ENCODE results near the gene GNAI1.
"Not testable (repeated sequence)": the region's sequence is repeated elsewhere in the genome, so short reads cannot be mapped to it uniquely, and the experiment has no call there.

The GNAI1 gene

DNA sequence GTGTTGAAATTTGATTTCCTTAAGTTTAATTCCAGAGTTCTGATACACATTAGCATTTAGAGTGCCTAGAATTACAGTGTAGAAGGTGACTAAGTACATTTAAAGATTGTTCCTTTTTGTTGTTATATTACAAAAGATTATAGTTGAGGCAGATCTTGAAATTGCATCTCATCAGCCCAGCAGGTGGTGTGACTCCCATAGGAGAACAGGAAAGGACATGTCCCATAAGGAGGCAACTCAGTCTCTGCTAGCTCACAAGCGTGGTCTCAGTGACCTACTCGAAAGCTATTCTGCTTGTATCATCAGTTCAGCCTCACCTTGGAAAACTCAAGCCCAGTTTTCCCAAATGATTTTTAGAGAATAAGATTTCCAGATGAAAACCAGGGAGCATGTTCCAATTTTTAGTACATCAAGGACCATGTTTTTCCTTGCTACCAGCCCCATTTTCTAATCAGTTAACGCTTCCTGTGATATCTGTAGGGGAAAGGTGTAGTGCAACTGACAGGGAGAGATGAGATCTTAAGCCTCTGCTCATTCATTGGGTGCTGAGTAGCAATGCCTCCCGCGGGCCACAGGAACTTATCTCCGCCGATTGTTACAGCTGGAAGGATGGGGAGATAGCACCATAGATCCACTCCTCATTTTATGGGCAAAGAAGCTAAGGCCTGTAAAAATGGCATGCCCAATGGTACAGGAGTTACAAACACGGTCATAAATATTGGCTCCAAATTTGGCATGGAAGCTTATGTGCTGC, 1.1 kb upstream of the GNAI1 start:
- no peak for DNase-seq

DNA sequence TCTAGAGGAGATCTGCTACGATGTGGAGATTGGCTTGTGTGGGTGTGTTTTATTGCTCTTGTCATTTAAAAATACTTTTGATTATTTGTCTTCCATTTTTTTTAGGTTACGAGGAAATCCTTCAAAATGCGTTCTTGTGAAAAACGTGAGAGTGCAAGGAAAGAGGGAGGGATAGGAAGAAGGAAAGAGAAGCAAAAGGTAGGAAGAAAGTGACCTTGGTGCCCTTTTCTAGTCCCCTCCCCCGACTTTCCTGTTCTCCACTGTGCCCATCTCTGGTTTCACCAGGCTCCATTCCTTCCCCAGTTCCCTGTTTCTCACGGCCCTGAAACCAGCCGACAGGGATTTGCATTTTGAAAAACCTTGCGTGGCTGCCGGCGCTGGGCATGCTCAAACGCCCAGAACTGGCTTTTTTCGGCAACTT, 506 bp upstream of the GNAI1 start:
- no peak for DNase-seq

DNA sequence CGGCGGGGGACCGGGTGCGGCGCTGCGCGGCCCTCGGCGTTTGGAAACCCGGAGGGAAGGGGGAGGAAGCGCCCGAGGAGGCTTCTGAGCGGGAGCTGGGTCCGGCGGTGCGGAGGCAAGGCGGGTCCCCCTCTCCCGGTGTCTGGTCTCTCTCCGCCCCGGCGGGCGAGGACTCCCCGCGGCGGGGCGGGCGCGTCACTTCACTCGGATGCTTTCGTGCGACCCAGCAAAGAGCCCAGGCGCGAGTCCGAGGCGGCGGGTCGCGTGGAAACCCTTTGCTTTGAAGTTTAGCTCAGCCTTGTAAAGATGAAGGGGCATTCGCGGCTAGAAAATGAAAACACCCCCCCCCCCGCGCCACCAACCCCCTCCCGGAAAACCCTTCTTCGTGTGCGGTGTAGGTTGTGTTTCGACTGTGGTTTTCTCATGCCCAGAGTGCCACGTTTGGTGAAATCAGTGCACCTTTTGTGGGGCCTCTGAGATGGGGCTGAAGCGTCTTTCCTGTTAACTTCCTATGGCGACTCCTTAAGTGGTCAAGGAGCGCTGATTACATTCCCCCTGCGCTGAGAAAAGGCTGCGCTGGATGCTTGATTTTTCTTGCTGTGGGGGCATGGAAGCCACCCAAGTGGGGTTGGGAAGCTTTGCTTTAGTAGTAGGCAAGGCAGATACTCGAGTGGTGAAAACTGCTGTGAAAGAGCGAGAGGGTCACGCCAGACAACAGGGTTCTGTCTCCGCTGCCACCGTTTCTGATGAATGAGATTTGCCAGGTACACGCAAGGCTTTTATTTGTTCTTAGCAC, 876 bp downstream of the GNAI1 start:
- no peak for DNase-seq

DNA sequence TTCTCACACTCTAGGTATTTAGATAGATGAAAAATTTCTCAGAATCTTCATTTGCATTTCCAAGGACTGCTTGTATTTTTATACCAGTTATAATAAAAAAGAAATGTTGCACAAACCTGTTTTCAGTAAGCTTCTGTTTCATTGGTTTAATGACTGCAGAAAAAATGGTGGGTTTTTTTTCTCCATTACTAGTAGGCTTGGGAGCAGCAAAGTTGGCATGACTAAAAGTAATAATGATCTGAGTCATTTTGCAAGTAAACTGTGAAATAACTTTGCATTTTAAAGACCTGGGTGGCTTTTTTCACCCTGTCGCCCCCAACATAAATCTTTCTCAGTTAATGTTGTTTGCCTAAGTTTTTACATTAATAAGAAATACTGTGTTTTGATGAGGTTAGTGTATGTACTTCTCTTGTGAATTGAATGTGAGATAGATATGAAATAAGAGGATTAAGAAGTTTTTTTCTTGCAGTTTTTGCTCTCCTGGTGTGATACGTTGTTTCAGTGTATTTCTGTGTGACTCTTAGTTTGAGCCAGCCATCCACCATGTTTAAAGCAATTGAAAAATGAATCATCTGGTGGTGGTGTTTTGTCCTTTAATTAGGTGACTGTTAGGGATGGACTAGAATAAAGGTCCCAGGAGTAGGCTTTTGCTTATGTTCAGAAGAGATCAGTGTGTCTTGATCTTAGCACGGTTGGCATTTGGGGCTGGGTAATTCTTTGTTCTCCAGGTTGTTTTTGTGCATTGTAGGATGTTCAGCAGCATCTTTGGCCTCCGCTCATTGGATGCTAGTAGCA, 1.8 kb downstream of the GNAI1 start:
- no peak for DNase-seq

DNA sequence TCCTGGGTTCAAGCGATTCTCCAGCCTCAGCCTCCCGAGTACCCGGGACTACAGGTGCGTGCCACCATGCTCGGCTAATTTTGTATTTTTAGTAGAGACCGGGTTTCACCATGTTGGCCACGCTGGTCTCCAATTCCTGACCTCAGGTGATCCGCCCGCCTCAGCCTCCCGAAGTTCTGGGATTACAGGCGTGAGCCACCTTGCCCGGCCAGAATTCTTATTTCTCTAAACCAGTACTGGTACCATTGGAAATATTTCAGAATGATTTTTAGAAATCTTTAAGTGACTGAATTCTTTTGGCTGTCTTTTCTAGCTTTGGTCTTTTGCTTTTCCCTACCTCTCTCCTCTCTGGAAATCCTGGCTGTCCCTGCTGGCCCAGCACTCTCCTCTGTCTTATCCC, 2.8 kb downstream of the GNAI1 start:
- no peak for DNase-seq

DNA sequence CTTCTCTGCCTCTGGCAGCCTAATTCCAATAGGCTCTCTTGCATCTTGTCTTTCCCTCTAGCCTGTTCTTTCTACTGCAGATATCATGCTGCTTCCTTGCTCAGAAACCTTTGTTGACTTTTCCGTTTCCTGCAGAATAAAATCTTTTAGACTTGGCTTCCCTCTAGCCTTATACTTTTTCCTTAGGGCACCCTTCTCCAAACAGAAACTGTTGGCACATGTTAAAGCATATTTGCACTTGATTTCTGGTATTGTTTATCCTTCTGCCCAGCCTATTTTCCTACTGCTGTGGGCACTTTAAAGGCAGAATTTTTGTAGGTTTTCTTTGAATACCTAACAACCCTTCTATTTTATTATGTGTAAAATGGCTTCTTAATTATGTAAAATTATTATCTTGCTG, 4.6 kb downstream of the GNAI1 start:
- DNase-seq = no peak

DNA sequence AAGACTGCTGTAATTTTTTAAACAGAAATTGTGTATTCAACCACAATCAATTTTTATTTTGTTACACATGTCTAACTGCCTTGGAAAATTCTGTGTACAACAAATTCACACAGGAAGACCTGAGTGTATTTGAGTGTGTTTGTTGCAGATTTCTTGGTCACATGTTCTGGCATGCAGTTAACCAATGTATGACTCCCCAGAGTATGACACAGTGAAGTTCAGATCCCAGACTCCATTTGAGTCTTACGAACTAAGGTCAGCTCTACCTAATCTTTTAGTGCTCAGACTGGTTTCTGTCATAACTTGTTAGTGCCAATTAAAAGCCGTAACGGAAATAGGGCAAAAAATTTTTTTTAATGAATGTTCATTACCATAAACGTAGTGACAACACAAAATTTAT, 5.8 kb downstream of the GNAI1 start:
- no peak for DNase-seq

DNA sequence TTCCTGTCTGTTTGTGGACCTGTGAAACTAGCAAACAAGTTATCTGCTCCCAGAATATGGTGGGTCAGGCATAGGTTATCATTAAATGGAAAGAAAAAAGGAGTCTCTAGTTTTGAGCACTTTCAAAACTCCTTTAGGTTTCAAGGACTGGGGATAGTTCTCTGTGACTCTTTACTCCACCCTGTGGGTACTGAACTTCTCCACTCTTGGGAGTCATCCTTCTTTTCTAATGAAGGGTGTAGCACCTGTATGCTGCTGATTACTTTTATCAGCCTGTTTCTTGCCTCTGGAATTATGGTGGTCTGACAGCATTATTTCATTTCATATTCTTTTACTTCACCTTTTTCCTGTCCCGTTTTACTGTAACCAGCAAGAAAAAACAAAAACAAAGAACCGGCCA, 6.7 kb downstream of the GNAI1 start:
- DNase-seq = no peak

DNA sequence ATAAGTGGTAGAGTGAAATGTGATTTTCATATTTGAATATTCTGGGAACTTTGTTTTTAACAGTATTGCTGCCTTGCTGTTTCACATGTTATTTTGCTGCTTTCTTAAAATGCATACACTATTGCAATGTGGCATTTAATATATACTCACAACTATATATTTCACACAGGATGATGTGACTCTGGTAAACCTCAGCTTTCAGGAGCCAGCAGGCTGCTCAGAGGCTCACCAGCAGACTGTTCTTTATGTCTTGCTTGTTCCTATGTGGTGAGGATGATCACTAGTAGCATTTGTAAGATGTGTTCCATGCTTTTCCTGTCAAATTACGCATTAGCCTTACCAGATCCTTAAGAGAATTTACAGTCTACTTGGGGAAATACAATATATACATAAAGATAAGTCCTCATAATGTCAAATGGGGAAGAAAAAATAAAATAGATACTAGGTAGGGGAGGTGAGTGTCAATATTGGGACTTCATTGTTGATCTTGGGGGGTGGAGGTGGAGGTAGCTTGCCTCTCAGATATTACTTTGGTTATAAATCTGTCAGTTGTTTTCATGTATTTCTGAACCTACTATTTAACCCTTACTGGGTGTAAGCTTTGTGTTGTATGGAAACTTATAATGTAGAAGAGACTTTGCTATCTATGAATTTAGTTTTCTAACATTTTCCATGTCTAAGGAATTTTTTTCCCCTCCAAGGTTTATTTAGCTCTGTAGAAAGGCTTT, 8.4 kb downstream of the GNAI1 start:
- no peak for DNase-seq

DNA sequence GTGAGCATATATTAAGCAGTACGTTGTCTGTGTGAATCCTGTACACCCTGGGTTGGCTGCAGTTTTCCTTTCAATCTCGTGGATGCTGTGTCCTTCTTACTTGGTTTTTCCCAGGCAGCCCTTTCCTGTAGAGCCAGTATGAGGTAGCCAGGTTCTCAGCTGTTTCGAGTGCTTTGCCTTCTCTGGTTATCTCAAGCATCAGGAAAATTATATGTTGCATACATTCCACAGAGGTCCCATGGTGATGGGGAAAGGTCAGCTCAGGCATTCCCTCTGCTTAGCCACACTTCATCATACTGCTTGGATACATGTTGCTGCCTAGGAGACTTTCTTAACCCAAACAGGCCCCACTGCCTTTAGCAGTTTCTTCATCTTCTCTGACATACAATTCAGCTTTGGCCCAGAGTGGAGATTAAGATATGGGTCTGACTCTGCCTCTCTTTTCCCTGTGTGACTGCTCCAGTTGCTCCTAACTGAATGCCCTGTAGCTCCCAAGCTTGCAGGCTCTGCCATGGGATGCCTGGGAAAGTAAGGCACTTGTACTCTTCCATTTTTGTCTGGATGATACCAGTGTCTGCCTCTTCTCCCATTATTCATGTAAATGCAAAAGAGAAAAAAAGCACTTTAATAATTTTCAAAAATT, 11.3 kb downstream of the GNAI1 start:
- DNase-seq = no peak

DNA sequence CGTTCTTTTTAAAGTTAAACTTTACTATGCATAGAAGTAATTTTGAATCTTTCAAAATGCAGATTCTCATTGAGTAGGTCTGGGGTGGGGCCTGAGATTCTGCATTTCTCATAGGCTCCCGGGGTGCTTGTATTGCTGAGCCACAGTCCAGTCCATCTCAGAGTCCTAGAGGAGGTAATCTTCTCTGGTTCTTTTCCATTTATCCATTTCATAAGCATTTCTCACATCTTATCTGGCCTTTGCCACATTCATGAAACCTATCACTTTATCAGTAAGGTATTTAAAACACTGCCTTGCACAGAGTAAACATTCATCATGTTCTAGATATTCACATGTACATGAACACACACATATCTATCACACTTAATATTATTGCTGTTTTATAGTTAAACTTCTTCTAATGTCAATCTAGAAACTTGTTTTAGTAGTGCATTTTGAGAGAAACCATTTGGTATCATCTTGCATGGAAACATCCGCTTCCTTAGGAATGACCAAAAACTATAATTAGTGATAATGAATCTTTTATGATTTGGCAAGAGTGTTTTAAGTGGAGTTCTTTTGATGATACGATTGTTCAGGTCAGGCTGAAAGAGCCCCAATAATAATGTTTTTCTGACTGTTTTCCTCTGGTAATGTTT, 12.0 kb downstream of the GNAI1 start:
- no peak for DNase-seq

DNA sequence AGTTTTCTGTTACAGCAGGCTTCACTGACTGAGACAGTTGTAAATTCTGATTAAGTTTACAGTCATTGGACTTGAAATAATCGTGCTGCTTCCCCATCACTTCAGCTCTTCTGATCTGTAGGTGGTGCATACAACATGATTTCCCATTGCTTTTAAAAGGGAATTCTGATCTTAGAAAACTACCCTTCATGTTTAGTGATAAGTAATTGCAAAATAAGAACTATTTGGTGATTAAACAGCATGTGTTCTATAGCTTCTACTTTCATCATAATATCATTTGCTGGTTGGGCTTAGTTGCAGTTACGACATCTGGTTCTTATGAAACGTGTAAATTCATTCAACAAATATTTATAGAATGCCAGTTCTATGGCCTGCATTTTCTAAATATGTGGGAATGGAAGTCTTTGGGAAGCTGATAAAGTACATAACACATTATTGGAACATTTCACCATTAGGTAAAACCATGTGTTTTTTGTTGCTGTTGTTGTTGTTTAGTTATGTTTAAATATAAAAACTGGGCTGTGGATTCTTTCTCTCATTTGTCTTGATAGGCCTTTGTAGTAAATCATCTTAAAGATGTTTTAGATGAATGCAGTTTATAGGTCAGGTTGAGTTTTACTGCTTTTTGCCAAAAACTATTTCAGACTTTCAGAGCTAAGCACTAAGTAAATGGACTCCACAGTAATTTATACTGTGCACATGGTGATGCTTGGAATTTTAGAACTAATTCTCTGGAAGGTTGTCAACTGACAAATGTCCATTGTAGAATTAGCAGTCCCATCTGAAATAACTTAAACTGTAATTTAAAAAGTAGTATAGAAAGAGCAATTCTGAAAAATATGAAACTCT, 13.1 kb downstream of the GNAI1 start:
- no peak for DNase-seq

DNA sequence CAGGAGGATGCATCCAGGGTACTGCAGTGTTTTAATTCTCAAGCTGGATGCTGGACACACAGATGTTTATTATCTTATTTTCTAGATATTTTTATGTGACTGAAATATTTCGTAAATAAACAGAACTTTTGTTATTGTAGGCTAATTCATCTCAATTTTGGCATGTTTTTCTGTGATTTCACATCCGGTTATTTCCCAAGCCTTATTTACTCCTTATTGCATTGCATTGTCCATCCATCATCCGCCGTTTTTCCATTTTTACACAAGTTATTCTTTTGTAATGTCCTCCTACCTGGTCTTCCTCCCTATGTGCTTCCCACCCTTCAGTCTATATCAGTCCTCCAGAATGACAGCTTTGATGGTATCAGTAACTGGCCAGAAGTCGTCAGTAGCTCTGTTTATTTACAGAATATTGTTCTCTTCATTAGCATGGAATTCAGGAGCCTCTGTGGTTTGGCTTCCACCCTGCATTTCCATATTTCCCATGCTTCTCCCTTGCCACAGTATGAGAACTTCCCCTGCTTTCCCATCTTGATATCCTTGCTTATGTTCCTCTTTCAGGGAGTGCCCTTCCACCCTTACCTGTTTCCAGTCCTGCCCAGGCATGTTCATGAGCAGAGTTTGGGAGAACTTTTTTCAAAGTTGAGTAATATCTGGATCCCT, 16.1 kb downstream of the GNAI1 start:
- DNase-seq = no peak

DNA sequence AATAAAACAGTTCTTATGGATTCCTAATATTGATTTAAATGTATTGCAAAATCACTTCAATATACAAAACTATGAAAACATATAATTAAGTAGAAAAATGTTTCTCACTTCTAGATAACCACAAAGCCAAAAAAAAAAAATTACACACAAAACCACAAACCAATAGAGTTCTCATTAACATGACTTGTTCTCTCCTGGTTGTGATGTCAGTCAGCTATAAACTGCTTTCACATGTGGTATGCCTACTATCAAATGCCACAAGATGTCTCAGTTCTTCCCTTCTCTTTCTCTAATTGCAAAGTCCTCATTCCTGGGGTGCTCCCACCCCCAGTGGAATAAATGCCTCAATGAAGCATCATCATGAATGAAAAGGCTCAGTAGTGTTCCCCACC, 16.6 kb downstream of the GNAI1 start:
- DNase-seq = no peak

DNA sequence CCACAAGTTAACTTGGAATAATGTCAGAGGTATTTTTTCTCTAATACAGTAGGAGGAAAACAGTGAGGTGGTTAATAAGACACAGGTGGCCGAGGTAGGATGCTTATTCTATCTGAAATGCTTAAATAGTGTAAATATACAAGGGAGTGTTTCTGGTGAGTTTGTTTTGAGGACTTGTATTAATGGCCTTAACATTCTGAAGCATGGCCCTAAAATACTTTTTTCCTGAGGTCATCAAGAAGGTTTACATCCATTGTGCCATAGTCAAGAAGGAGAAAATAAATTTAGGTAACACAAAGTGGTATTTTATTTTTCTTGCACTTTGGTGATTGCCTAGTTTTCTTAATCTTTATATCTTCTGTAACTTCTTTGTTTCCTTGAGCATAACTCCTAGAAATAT, 18.8 kb downstream of the GNAI1 start:
- no peak for DNase-seq

DNA sequence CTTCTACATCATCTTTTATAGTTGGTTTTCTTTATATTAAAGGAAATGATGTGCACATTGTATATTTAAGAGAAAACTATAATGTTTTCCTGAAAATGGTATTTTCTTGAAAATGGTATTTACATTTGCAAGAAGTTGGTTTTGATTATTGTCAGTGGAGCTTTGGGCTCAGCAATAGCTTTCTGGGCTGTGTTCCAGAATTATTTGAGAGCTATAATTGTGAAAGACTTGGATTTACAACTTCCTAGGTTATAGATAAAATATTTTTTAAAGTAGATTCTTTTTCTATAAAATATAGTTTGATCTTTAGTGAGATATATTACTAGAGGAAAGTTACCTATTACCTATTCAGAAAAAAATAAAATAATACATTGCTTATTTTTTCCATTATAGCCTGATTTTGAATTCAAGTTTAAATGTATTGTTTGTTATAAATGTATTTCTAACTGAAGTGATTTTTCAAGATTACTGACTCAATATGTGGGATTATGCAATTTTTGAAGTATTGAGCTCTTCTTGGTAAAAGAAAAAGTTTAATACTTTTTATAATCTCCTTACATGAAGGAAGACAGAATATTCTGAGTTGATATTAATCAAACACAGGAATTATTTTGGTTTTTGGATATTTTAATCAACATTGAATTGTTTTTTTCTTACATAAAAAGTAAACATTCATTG, 20.2 kb downstream of the GNAI1 start:
- DNase-seq = no peak

DNA sequence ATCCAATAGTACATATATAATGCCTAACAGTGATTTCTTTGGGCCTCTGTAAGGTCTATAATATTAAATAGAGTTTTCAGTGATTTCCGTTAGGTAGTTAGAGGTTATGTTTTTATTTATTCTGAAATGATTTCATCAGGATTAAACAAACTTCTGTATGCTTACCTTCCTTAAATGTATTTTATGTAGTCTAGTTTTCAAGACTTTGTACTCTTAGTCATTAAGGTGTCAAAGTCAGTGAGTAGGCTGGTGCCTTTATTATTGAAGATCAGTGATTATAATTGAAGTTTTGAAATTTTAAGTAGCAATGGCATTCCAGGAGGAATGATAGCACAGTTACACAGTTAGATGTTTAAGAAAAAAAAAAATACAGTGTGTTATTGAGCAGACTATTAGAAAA, 20.7 kb downstream of the GNAI1 start:
- no peak for DNase-seq

DNA sequence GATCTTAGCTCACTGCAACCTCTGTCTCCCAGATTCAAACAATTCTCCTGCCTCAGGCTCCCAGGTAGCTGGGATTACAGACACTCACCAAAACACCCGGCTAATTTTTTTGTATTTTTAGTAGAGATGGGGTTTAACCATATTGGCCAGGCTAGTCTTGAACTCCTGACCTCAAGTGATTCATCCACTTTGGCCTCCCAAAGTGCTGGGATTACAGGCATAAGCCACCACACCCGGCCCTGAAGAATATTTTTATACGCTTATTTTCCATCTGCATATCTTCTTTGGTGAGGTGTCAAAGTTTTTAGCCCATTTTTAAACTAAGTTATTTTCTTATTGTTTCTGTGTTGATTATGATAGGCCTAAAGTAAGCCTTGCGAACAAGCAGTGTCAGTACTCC, 23.1 kb downstream of the GNAI1 start:
- not testable (repeated sequence) for DNase-seq

DNA sequence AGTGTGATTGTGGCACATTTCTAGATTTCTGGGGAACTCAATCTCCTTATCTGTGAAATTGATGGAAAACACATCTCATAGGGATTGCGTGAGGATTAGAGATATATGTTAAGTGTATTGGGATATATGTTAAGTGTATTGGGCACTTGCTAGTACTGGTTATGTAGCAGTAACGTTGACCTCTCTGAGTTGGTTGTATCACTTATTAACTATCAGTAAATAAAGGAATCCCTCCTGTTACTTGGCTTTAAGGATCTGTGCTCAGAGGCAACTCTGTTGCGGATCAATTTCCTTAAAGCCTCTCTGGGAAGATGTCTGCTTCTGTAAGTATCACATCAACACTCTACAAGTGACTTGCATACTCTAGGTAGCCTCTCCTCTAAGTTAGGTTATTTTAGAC, 25.2 kb downstream of the GNAI1 start:
- DNase-seq = no peak

DNA sequence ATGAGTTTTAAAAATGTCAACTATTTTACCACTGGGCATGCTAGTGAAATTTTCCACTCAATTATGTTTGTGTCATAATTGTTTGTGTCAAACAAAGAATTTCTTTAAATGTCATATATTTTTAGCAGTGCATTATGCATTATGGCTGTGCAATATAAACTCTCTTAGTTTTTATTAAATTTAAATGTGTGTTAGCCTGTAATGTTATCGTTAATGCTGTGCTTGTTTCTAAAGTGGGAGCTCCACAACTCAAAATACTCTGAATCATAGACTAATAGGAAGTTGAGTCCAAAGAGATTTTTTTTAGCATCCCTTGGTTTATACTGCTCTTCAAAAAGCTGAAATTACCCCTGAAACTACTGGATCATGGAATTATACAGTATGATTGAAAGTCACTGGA, 26.8 kb downstream of the GNAI1 start:
- no peak for DNase-seq
